HCT116 (cell line): Measurements from ENCODE around the gene WDR5. TPM values are rescaled to one million over a fixed set of nuclear protein-coding genes. Genes with fewer than 3 reads are reported as not detected.
"Not testable (repeated sequence)": the region's sequence is repeated elsewhere in the genome, so short reads cannot be mapped to it uniquely, and the experiment has no call there.

ENCODE experiments used
- ATAC-seq: fragments of 200-7000 bp; cut with Tn5 transposase; 2 replicates; pipeline ENCODE4 v1.9.1; 2020; ENCODE audit warnings: mild to moderate bottlenecking, moderate library complexity
- BruUV-seq: library from RNA; stranded (reverse); fragments of 400-500 nt; replicated peaks from 2 replicates; lab custom pipeline; 2021; lab: Mats Ljungman, UMichigan
- CTCF ChIA-PET: fragments of 300-600 bp; sonication (Branson Sonifier 250); formaldehyde crosslinking; loops from one replicate; lab custom pipeline; 2021; ENCODE audit warnings: antibody characterized with exemption; lab: Charles Lee
- POLR2A ChIA-PET: fragments of 300-600, 350-600 bp; sonication (Branson Sonifier 250); formaldehyde crosslinking; loops from one replicate; lab custom pipeline; 2021; ENCODE audit warnings: antibody characterized with exemption; lab: Charles Lee
- RAD21 ChIA-PET, 2 experiments: fragments of 300-600 bp; sonication (Branson Sonifier 250); formaldehyde crosslinking; loops; one replicate each; lab custom pipeline; 2023; ENCODE audit warnings: low total read pairs in 2 of 2; ENCODE audit not compliant: uncharacterized antibody in 2 of 2, unreplicated experiment in 2 of 2, low non-redundant PET in 1 of 2; lab: Charles Lee
- DNase-seq: peaks from one replicate; pipeline ENCODE4 v3.0.0-alpha.2; 2010; ENCODE audit warnings: low read depth, low spot score
- H2AFZ ChIP-seq: fragments of 200-600 bp; shearing (Covaris generic), sonication (generic); 2 replicates; pipeline ENCODE4 v1.6.1; 2017; ENCODE audit warnings: low read depth, mixed run types, mixed read lengths, antibody characterized with exemption, low read length; ENCODE audit not compliant: poor library complexity, severe bottlenecking
- H3K27ac ChIP-seq: 2 replicates; pipeline ENCODE4 v1.5.1; 2012; ENCODE audit warnings: low read depth, low read length
- H3K27me3 ChIP-seq: fragments of 200-600 bp; sonication (generic); 2 replicates; pipeline ENCODE4 v1.6.1; 2016; ENCODE audit warnings: mixed run types, low read length, mixed read lengths; ENCODE audit not compliant: insufficient read depth
- H3K36me3 ChIP-seq, 2 experiments: fragments of 200-500 bp in 1 of 2; fragments of 200-600 bp in 1 of 2; sonication (Bioruptor generic) in 1 of 2; sonication (generic) in 1 of 2; 2 replicates each; pipeline versions ENCODE4 v1.5.1 to v1.6.1; 2014 to 2016; ENCODE audit warnings: low read length in 2 of 2, inconsistent platforms in 1 of 2, mixed read lengths in 1 of 2, mixed run types in 1 of 2; ENCODE audit not compliant: insufficient read depth in 2 of 2, control insufficient read depth in 1 of 2
- H3K4me1 ChIP-seq, 2 experiments: fragments of 200-600 bp in 1 of 2; sonication (generic) in 1 of 2; 2 replicates each; pipeline versions ENCODE4 v1.5.1 to v1.6.1; 2012 to 2017; ENCODE audit warnings: low read length in 2 of 2, inconsistent platforms in 1 of 2, mild to moderate bottlenecking in 1 of 2, mixed read lengths in 1 of 2, mixed run types in 1 of 2, moderate library complexity in 1 of 2; ENCODE audit not compliant: insufficient read depth in 2 of 2, control insufficient read depth in 1 of 2
- H3K4me2 ChIP-seq: fragments of 200-600 bp; sonication (generic); 2 replicates; pipeline ENCODE4 v1.6.1; 2017; ENCODE audit warnings: mixed run types, low read length, mixed read lengths
- H3K4me3 ChIP-seq, 2 experiments: fragments of 200-600 bp in 1 of 2; sonication (generic) in 1 of 2; replicated peaks in 1 of 2; 2 replicates each; pipeline ENCODE4 v1.5.1; 2011 to 2016; ENCODE audit warnings: low read length in 2 of 2, control low read depth in 1 of 2, low read depth in 1 of 2, mild to moderate bottlenecking in 1 of 2, mixed read lengths in 1 of 2, mixed run types in 1 of 2
- H3K79me2 ChIP-seq: fragments of 200-600 bp; sonication (generic); 2 replicates; pipeline ENCODE4 v1.6.1; 2017; ENCODE audit warnings: mild to moderate bottlenecking, mixed run types, low read length, moderate library complexity, mixed read lengths; ENCODE audit not compliant: insufficient read depth
- H3K9ac ChIP-seq: fragments of 200-600 bp; sonication (generic); 2 replicates; pipeline ENCODE4 v1.6.1; 2016; ENCODE audit warnings: low read length, mixed read lengths
- H3K9me2 ChIP-seq: fragments of 200-600 bp; sonication (generic), shearing (Covaris generic); 2 replicates; pipeline ENCODE4 v1.6.1; 2017; ENCODE audit warnings: mixed run types, mild to moderate bottlenecking, moderate library complexity; ENCODE audit not compliant: insufficient read depth
- H3K9me3 ChIP-seq, 2 experiments: fragments of 200-500 bp in 1 of 2; fragments of 200-600 bp in 1 of 2; sonication (Bioruptor generic) in 1 of 2; sonication (generic) in 1 of 2; 2 replicates each; pipeline ENCODE4 v1.6.1; 2014 to 2017; ENCODE audit warnings: low read length in 2 of 2, mixed read lengths in 2 of 2, inconsistent platforms in 1 of 2, low read depth in 1 of 2, mild to moderate bottlenecking in 1 of 2, mixed run types in 1 of 2, moderate library complexity in 1 of 2; ENCODE audit not compliant: control insufficient read depth in 1 of 2, insufficient read depth in 1 of 2
- H4K20me1 ChIP-seq: fragments of 200-600 bp; sonication (generic), shearing (Covaris generic); 2 replicates; pipeline ENCODE4 v1.6.1; 2017; ENCODE audit warnings: mixed run types, mild to moderate bottlenecking, moderate library complexity; ENCODE audit not compliant: insufficient read depth
- CBX3 ChIP-seq: IDR thresholded peaks from 2 replicates; pipeline ENCODE4 v1.6.1; 2012; ENCODE audit warnings: low read depth
- CEBPB ChIP-seq: IDR thresholded peaks from 2 replicates; pipeline ENCODE4 v1.6.1; 2012; ENCODE audit warnings: low read depth
- EGR1 ChIP-seq: IDR thresholded peaks from 2 replicates; pipeline ENCODE4 v1.6.1; 2012; ENCODE audit warnings: low read depth
- ELF1 ChIP-seq: IDR thresholded peaks from 2 replicates; pipeline ENCODE4 v1.6.1; 2012; ENCODE audit warnings: low read depth, borderline replicate concordance
- EZH2 ChIP-seq: fragments of 200-600 bp; sonication (generic); IDR thresholded peaks from 2 replicates; pipeline ENCODE4 v1.6.1; 2017; ENCODE audit warnings: antibody characterized with exemption, mixed run types
- EZH2phosphoT487 ChIP-seq: fragments of 200-600 bp; IDR thresholded peaks from 2 replicates; pipeline ENCODE4 v1.6.1; 2018; ENCODE audit warnings: antibody characterized with exemption, borderline replicate concordance
- FOSL1 ChIP-seq: IDR thresholded peaks from 2 replicates; pipeline ENCODE4 v1.6.1; 2012; ENCODE audit warnings: low read depth
- JUND ChIP-seq: IDR thresholded peaks from 2 replicates; pipeline ENCODE4 v1.6.1; 2012
- POLR2A ChIP-seq: IDR thresholded peaks from 2 replicates; pipeline ENCODE4 v1.7.0; 2011; ENCODE audit warnings: borderline replicate concordance; ENCODE audit not compliant: insufficient read depth, insufficient read length; ENCODE audit errors: extremely low read depth
- RAD21 ChIP-seq: IDR thresholded peaks from 2 replicates; pipeline ENCODE4 v1.6.1; 2012; ENCODE audit warnings: low read depth, mild to moderate bottlenecking
- SRF ChIP-seq: IDR thresholded peaks from 2 replicates; pipeline ENCODE4 v1.6.1; 2012; ENCODE audit warnings: low read depth
- YY1 ChIP-seq: IDR thresholded peaks from 2 replicates; pipeline ENCODE4 v1.6.1; 2011; ENCODE audit warnings: low read length, low read depth, moderate library complexity, mild to moderate bottlenecking; ENCODE audit not compliant: insufficient replicate concordance; ENCODE audit errors: extremely low read depth
- ZFX ChIP-seq: fragments of 450-650 bp; IDR thresholded peaks from 2 replicates; pipeline ENCODE4 v1.6.1; 2017
- intact Hi-C: fragments of 100-400 bp; cut with micrococcal nuclease; formaldehyde crosslinking; loops from 2 replicates; pipeline ENCODE4 v1.10.0; 2022
- total RNA-seq: library from RNA; stranded (reverse); gene quantifications from one replicate; pipeline ENCODE4 v1.2.1, GENCODE V29; 2021; ENCODE audit not compliant: unreplicated experiment
- TF ChIP-seq, protein P1 (sequence below): IDR thresholded peaks from 2 replicates; pipeline ENCODE4 v1.6.1; 2012
- TF ChIP-seq, protein P2 (sequence below): IDR thresholded peaks from 2 replicates; pipeline ENCODE4 v1.6.1; 2012; ENCODE audit warnings: low read depth

The WDR5 gene
- total RNA-seq, 1 experiment from 2014 or later, result 55.8 TPM

DNA sequence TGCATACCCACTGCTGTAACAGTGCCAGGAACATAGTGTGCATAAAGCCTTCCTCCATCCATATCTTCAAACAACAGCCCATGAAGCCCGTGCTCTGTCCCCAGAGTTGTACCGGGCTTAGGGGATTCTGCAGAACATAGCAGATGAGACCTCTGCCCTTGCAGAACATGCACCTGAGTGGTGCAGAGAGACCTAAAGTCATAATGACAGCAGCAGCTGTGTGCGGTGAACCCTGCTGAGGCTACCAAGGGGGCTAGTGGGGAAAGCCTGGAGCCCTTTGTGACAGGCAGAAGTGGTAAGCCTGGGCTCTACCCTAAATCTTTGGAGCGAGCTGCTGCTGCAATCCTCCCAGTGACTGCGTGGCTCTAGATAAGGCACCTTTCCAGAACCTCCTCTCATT is 35.8 kb upstream of the WDR5 start:
- ChIA-PET RAD21 (no interaction called here), POLR2A (no interaction called here), CTCF (interaction anchor here (1.2 kb wide), 1 partner anchor 9 kb away, joined by 4 read pairs; no protein-coding TSS in a partner anchor)
- Histone ChIP-seq H3K4me3 (no peak overlapping the region), H2AFZ (no peak overlapping the region), H3K79me2 (no peaks in the 10 kb centered on the region), H3K9me3 (no peaks in the 10 kb centered on the region), H3K9me2 (no peaks in the 10 kb centered on the region), H3K9ac (no peak overlapping the region), H3K27me3 (peaks cover 14% of the 10 kb centered on the region), H3K36me3 (no peaks in the 10 kb centered on the region), H3K4me1 (no peaks in the 10 kb centered on the region), H3K4me2 (no peak overlapping the region), H4K20me1 (no peaks in the 10 kb centered on the region), H3K27ac (no peak overlapping the region)
- intact Hi-C loops, result no loop called here
- no TSS peak for BruUV-seq
- ATAC-seq, result no peak
- DNase-seq, result no peak
- TF ChIP-seq EGR1, result no peak
- no peak for TF ChIP-seq RAD21
- no peak for TF ChIP-seq ELF1
- no peak for TF ChIP-seq CBX3
- TF ChIP-seq EZH2phosphoT487, result no peak
- no peak for TF ChIP-seq EZH2
- TF ChIP-seq, protein P1, sequence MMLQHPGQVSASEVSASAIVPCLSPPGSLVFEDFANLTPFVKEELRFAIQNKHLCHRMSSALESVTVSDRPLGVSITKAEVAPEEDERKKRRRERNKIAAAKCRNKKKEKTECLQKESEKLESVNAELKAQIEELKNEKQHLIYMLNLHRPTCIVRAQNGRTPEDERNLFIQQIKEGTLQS, result no peak
- TF ChIP-seq JUND, result no peak
- TF ChIP-seq POLR2A, result no peak
- no peak for TF ChIP-seq FOSL1
- no peak for TF ChIP-seq SRF
- TF ChIP-seq ZFX, result no peak
- TF ChIP-seq, protein P2, sequence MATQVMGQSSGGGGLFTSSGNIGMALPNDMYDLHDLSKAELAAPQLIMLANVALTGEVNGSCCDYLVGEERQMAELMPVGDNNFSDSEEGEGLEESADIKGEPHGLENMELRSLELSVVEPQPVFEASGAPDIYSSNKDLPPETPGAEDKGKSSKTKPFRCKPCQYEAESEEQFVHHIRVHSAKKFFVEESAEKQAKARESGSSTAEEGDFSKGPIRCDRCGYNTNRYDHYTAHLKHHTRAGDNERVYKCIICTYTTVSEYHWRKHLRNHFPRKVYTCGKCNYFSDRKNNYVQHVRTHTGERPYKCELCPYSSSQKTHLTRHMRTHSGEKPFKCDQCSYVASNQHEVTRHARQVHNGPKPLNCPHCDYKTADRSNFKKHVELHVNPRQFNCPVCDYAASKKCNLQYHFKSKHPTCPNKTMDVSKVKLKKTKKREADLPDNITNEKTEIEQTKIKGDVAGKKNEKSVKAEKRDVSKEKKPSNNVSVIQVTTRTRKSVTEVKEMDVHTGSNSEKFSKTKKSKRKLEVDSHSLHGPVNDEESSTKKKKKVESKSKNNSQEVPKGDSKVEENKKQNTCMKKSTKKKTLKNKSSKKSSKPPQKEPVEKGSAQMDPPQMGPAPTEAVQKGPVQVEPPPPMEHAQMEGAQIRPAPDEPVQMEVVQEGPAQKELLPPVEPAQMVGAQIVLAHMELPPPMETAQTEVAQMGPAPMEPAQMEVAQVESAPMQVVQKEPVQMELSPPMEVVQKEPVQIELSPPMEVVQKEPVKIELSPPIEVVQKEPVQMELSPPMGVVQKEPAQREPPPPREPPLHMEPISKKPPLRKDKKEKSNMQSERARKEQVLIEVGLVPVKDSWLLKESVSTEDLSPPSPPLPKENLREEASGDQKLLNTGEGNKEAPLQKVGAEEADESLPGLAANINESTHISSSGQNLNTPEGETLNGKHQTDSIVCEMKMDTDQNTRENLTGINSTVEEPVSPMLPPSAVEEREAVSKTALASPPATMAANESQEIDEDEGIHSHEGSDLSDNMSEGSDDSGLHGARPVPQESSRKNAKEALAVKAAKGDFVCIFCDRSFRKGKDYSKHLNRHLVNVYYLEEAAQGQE, result no peak
- no peak for TF ChIP-seq YY1
- no peak for TF ChIP-seq CEBPB

DNA sequence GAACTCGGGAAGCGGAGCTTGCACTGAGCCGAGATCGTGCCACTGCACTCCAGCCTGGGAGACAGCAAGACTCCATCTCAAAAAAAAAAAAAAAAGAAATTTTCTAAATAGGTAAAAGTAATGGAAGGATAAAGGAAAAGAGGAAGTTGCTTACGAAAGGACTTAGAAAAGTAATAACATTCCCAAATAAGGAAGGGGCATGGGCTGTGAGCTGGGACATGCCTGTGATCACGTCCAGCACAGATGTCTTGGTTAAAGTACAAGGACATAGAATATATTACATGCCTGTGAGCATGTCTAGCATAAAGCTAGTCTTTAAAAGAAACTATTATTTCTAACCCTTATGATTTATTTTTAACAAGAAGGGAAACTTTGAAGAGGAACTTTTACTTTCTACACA is 34.7 kb upstream of the WDR5 start:
- POLR2A ChIA-PET, H2AFZ ChIP-seq: not testable (repeated sequence)
- peaks cover 14% of the 10 kb centered on the region for H3K27me3 ChIP-seq

More for the DNA sequence above, 34.7 kb upstream of the WDR5 start:
- intact Hi-C loops, H4K20me1 ChIP-seq, H3K27ac ChIP-seq, ATAC-seq, H3K4me3 ChIP-seq, RAD21 ChIA-PET, H3K9me2 ChIP-seq, H3K9ac ChIP-seq, H3K4me2 ChIP-seq, CTCF ChIA-PET, H3K4me1 ChIP-seq, H3K79me2 ChIP-seq, BruUV-seq, H3K36me3 ChIP-seq, H3K9me3 ChIP-seq, DNase-seq: not testable (repeated sequence)
